HepG2 (cell line): Measurements from ENCODE around the gene CNTN4. TPM values are rescaled to one million over a fixed set of nuclear protein-coding genes. Genes with fewer than 3 reads are reported as not detected.

Experiments
- ATAC-seq: fragments of 200-7000 bp; cut with Tn5 transposase; 3 replicates; pipeline ENCODE4 v1.9.1; 2020; ENCODE audit warnings: mild to moderate bottlenecking, moderate library complexity
- BruUV-seq: library from RNA; stranded (reverse); fragments of 400-500 nt; replicated peaks from 2 replicates; lab custom pipeline; 2021; lab: Mats Ljungman, UMichigan
- CTCF ChIA-PET: fragments of 300-600 bp; formaldehyde crosslinking; extraction: SDS; loops from one replicate; lab custom pipeline; 2021; ENCODE audit warnings: low total read pairs, inconsistent platforms, low intra/inter-chr PET ratio; lab: Yijun Ruan, JAX
- POLR2A ChIA-PET: fragments of 350-600 bp; sonication (Branson Sonifier 250); formaldehyde crosslinking; loops from one replicate; lab custom pipeline; 2020; ENCODE audit warnings: antibody characterized with exemption, inconsistent platforms; lab: Yijun Ruan, JAX
- DNase-seq: peaks from one replicate; pipeline ENCODE4 v3.0.0-alpha.2; 2015; ENCODE audit warnings: low spot score
- FAIRE-seq: peaks from 3 replicates; lab custom pipeline; 2011; peaks lifted over from hg19 to GRCh38; lab: Jason Lieb, UNC
- H2AFZ ChIP-seq: one replicate; pipeline ENCODE4 v1.6.1; 2011; ENCODE audit warnings: low read length, inconsistent platforms
- H3K27ac ChIP-seq: fragments of 300-600 bp; 3 replicates; pipeline ENCODE4 v1.8.0; 2011; ENCODE audit warnings: mixed run types, mild to moderate bottlenecking, mixed read lengths, low read length, inconsistent platforms; ENCODE audit not compliant: insufficient read depth; ENCODE audit errors: extremely low read length
- H3K27me3 ChIP-seq, 2 experiments: fragments of 200-600 bp in 1 of 2; 2 replicates in 1 of 2; 3 replicates in 1 of 2; pipeline versions ENCODE4 v1.6.0 to v1.8.0; 2011; ENCODE audit warnings: low read length in 2 of 2, mild to moderate bottlenecking in 2 of 2, moderate library complexity in 2 of 2, inconsistent platforms in 1 of 2; ENCODE audit not compliant: insufficient read depth in 2 of 2, control insufficient read depth in 1 of 2
- H3K36me3 ChIP-seq, 2 experiments: fragments of 200-600 bp in 1 of 2; replicated peaks in 1 of 2; 2 replicates in 1 of 2; 3 replicates in 1 of 2; pipeline versions ENCODE4 v1.5.1 to v1.8.0; 2011; ENCODE audit warnings: low read length in 2 of 2, inconsistent platforms in 1 of 2; ENCODE audit not compliant: insufficient read depth in 2 of 2, control insufficient read depth in 1 of 2
- H3K4me1 ChIP-seq: 2 replicates; pipeline ENCODE4 v1.5.1; 2012; ENCODE audit warnings: low read length, inconsistent platforms; ENCODE audit not compliant: insufficient read depth
- H3K4me2 ChIP-seq: 2 replicates; pipeline ENCODE4 v1.6.0; 2011; ENCODE audit warnings: low read depth, low read length, inconsistent platforms
- H3K4me3 ChIP-seq, 3 experiments: fragments of 200-600 bp in 1 of 3; sonication (generic), shearing (Covaris generic) in 1 of 3; replicated peaks in 1 of 3; 2 replicates each; pipeline ENCODE4 v1.5.1; 2011 to 2016; ENCODE audit warnings: low read length in 3 of 3, inconsistent platforms in 2 of 3, low read depth in 2 of 3, mild to moderate bottlenecking in 2 of 3, control low read depth in 1 of 3, mixed read lengths in 1 of 3; ENCODE audit not compliant: insufficient read depth in 1 of 3
- H3K79me2 ChIP-seq: one replicate; pipeline ENCODE4 v1.6.1; 2011; ENCODE audit warnings: low read length, inconsistent platforms; ENCODE audit not compliant: insufficient read depth
- H3K9ac ChIP-seq: 2 replicates; pipeline ENCODE4 v1.6.0; 2011; ENCODE audit warnings: mild to moderate bottlenecking, low read depth, low read length, inconsistent platforms; ENCODE audit not compliant: insufficient read depth
- H3K9me3 ChIP-seq: 2 replicates; pipeline ENCODE4 v1.5.1; 2012; ENCODE audit warnings: mild to moderate bottlenecking, low read length
- H4K20me1 ChIP-seq: 2 replicates; pipeline ENCODE4 v1.6.0; 2011; ENCODE audit warnings: inconsistent platforms, mild to moderate bottlenecking, low read length, moderate library complexity; ENCODE audit not compliant: insufficient read depth
- WGBS: methylation state at CpG from one replicate; pipeline ENCODE4 v1.1.6; 2017; ENCODE audit warnings: low lambda C conversion rate; 5-methylcytosine and 5-hydroxymethylcytosine counted together
- in situ Hi-C: cut with HindIII; loops from 2 replicates; pipeline ENCODE4 v1.10.0; 2017; ENCODE audit warnings: low pct_unique_long_range_greater_than_20kb; ENCODE audit not compliant: extremely low pct_ligation_motif_present
- intact Hi-C: fragments of 100-400 bp; cut with micrococcal nuclease; formaldehyde crosslinking; loops from one replicate; pipeline ENCODE4 v1.10.0; 2022; ENCODE audit not compliant: unreplicated experiment
- polyA plus RNA-seq, 8 experiments: library from polyadenylated mRNA; depleted of rRNA in 3 of 8; stranded (reverse) in 7 of 8; unstranded in 1 of 8; fragments of >200 nt; fragmentation: Illumina TruSeq in 4 of 8; extraction: Trizol in 4 of 8; gene quantifications; 2 replicates each; pipeline versions ENCODE4 v1.2.1 to v1.2.3, GENCODE V29; 2011 to 2016; ENCODE audit warnings: low read depth in 4 of 8, missing spikeins in 1 of 8, mixed read lengths in 1 of 8; ENCODE audit not compliant: insufficient read depth in 1 of 8
- total RNA-seq, 5 experiments: library from RNA; depleted of rRNA; stranded (reverse); fragments of >200 nt; fragmentation: Illumina TruSeq; extraction: Trizol; gene quantifications; 2 replicates each; pipeline ENCODE4 v1.2.3, GENCODE V29; 2016; ENCODE audit warnings: low read depth in 1 of 5
- TF ChIP-seq, protein P1 (sequence below): sonication (generic); formaldehyde crosslinking; IDR thresholded peaks from 2 replicates; pipeline ENCODE4 v1.4.0; 2020; ENCODE audit warnings: missing genetic modification reagents, mild to moderate bottlenecking, borderline replicate concordance
- TF ChIP-seq, protein P2 (sequence below): sonication (generic); formaldehyde crosslinking; IDR thresholded peaks from 2 replicates; pipeline ENCODE4 v1.4.0; 2020; ENCODE audit warnings: mild to moderate bottlenecking, missing genetic modification reagents

Gene CNTN4
- total and polyA plus RNA-seq, 2 of the 13 experiments (the other 11 are each of a cell fraction or from before 2014, with no cell fraction given) = 0.01 to 0.13 TPM

DNA sequence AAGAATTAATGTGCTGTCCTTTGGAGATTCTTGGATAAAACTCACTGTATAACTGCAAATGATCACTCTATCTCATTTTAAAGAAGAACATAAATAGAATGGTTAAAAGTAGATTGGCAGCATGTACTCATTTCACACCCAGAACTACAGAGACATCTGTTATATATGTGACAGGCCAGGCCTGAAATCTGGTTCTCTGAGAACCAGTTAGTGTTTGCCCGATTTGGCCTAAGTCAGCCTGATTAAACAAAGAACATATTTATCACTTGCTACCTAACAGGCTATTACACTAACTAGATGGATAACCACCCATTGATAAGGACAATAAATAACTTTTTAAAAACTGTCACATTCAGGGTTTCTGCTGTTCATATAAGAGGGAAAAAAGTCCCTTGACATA is 460.1 kb downstream of the CNTN4 start (continued):
- TF ChIP-seq, protein P1, sequence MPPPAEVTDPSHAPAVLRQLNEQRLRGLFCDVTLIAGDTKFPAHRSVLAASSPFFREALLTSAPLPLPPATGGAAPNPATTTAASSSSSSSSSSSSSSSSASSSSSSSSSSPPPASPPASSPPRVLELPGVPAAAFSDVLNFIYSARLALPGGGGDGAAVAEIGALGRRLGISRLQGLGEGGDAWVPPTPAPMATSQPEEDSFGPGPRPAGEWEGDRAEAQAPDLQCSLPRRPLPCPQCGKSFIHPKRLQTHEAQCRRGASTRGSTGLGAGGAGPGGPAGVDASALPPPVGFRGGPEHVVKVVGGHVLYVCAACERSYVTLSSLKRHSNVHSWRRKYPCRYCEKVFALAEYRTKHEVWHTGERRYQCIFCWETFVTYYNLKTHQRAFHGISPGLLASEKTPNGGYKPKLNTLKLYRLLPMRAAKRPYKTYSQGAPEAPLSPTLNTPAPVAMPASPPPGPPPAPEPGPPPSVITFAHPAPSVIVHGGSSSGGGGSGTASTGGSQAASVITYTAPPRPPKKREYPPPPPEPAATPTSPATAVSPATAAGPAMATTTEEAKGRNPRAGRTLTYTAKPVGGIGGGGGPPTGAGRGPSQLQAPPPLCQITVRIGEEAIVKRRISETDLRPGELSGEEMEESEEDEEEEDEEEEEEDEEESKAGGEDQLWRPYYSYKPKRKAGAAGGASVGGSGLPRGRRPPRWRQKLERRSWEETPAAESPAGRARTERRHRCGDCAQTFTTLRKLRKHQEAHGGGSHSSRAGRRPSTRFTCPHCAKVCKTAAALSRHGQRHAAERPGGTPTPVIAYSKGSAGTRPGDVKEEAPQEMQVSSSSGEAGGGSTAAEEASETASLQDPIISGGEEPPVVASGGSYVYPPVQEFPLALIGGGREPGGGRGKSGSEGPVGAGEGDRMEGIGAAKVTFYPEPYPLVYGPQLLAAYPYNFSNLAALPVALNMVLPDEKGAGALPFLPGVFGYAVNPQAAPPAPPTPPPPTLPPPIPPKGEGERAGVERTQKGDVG = no peak

DNA sequence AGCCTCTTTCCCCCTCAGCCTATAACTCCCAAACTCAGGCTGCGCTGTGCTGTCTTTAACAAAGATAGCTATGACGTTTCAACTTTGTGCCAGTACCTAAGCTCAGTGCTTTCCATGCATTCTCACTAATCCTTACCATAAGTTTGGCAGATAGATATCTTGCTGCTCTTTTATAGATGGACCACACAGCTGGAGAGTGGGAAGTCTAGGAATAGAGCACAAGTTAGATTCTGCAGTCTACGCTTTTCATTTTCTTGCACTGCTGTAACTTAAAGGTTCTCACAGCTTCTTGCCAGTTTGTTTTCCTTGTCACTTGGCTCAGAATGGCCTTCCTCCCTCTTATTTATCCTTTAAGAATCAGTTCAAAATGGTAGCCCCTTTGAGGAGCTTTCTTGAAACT is 468.8 kb downstream of the CNTN4 start:
- H3K79me2 ChIP-seq = no peaks in the 10 kb centered on the region
- H3K9me3 ChIP-seq = no peaks in the 10 kb centered on the region
- DNase-seq (no peak), FAIRE-seq (no peak), ATAC-seq (no peak)
- no TSS peak for BruUV-seq
- no peak overlapping the region for H3K4me3 ChIP-seq
- ChIA-PET CTCF (no interaction called here), POLR2A (no interaction called here)
- H3K4me2 ChIP-seq = no peak overlapping the region
- TF ChIP-seq, protein P2, sequence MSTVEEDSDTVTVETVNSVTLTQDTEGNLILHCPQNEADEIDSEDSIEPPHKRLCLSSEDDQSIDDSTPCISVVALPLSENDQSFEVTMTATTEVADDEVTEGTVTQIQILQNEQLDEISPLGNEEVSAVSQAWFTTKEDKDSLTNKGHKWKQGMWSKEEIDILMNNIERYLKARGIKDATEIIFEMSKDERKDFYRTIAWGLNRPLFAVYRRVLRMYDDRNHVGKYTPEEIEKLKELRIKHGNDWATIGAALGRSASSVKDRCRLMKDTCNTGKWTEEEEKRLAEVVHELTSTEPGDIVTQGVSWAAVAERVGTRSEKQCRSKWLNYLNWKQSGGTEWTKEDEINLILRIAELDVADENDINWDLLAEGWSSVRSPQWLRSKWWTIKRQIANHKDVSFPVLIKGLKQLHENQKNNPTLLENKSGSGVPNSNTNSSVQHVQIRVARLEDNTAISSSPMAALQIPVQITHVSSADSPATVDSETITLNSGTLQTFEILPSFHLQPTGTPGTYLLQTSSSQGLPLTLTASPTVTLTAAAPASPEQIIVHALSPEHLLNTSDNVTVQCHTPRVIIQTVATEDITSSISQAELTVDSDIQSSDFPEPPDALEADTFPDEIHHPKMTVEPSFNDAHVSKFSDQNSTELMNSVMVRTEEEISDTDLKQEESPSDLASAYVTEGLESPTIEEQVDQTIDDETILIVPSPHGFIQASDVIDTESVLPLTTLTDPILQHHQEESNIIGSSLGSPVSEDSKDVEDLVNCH (CRISPR knock-in tag) = no peak
- no peak overlapping the region for H3K9ac ChIP-seq
- WGBS = 31% methylated on average over 3 of the region's 3 CpGs
- in situ Hi-C loops (no loop called here), intact Hi-C loops (no loop called here)
- H3K36me3 ChIP-seq = no peaks in the 10 kb centered on the region
- no peak overlapping the region for H2AFZ ChIP-seq
- no peaks in the 10 kb centered on the region for H4K20me1 ChIP-seq
- no peaks in the 10 kb centered on the region for H3K27me3 ChIP-seq
- H3K4me1 ChIP-seq = no peaks in the 10 kb centered on the region
- no peak overlapping the region for H3K27ac ChIP-seq
